ENCODE data around the gene TCF7. TPM values are rescaled to one million over a fixed set of nuclear protein-coding genes. Genes with fewer than 3 reads are reported as not detected.

The TCF7 gene
- total and polyA plus RNA-seq, 4 donors = 1.3 to 2.7 (median 2.2) TPM

DNA sequence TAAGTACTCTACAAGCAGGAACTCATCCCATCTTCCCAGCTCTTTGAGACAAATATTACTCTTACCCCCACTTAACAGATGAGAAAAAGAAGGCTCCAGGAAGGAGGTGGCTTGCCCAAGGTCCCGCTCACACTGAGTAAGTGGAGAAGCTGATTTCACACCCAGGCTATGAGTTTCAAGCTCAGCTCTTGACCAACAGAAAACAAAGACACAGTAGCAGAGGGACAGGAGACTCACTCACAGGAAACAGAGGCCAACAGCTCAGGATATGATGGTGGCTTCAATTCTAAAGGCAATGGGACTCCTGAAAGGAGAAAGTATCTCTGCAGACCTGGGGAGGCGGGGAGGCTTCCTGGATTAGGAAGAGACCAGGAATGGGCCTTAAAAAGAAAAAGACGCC lies 6.7 kb upstream of the TCF7 start:
- no peaks in the 10 kb centered on the region for H3K36me3 ChIP-seq (ENCODE audit: control insufficient read depth in 4 of 4, insufficient read depth in 3 of 4, low read depth in 1 of 4, low read length in 3 of 4)
- no peak overlapping the region for H3K4me3 ChIP-seq (ENCODE audit: low read depth in 1 of 3, low read length in 3 of 3)
- no peak overlapping the region for H3K9ac ChIP-seq (ENCODE audit: low read depth in 1 of 2, low read length in 2 of 2)
- no peak for TF ChIP-seq RXRA (IDR thresholded peaks at IDR 0.05)
- no peak for TF ChIP-seq FOXA1 (IDR thresholded peaks at IDR 0.05)
- no peak for TF ChIP-seq HNF4G (IDR thresholded peaks at IDR 0.05)
- TF ChIP-seq, protein P1, sequence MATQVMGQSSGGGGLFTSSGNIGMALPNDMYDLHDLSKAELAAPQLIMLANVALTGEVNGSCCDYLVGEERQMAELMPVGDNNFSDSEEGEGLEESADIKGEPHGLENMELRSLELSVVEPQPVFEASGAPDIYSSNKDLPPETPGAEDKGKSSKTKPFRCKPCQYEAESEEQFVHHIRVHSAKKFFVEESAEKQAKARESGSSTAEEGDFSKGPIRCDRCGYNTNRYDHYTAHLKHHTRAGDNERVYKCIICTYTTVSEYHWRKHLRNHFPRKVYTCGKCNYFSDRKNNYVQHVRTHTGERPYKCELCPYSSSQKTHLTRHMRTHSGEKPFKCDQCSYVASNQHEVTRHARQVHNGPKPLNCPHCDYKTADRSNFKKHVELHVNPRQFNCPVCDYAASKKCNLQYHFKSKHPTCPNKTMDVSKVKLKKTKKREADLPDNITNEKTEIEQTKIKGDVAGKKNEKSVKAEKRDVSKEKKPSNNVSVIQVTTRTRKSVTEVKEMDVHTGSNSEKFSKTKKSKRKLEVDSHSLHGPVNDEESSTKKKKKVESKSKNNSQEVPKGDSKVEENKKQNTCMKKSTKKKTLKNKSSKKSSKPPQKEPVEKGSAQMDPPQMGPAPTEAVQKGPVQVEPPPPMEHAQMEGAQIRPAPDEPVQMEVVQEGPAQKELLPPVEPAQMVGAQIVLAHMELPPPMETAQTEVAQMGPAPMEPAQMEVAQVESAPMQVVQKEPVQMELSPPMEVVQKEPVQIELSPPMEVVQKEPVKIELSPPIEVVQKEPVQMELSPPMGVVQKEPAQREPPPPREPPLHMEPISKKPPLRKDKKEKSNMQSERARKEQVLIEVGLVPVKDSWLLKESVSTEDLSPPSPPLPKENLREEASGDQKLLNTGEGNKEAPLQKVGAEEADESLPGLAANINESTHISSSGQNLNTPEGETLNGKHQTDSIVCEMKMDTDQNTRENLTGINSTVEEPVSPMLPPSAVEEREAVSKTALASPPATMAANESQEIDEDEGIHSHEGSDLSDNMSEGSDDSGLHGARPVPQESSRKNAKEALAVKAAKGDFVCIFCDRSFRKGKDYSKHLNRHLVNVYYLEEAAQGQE (IDR thresholded peaks at IDR 0.05) = no peak
- no peaks in the 10 kb centered on the region for H3K27me3 ChIP-seq (ENCODE audit: control insufficient read depth in 4 of 4, insufficient read depth in 4 of 4, low read length in 3 of 4)
- DNase-seq (ENCODE audit: low spot score) = no peak
- no peaks in the 10 kb centered on the region for H3K4me1 ChIP-seq (ENCODE audit: control insufficient read depth in 4 of 4, insufficient read depth in 4 of 4, low read length in 3 of 4)
- no peak overlapping the region for H3K27ac ChIP-seq (ENCODE audit: low read depth in 1 of 2, low read length in 2 of 2)
- 97% methylated on average over 3 of the region's 3 CpGs for whole genome bisulfite sequencing
- H3K9me3 ChIP-seq (ENCODE audit: control insufficient read depth in 4 of 4, low read length in 3 of 4) = no peaks in the 10 kb centered on the region

DNA sequence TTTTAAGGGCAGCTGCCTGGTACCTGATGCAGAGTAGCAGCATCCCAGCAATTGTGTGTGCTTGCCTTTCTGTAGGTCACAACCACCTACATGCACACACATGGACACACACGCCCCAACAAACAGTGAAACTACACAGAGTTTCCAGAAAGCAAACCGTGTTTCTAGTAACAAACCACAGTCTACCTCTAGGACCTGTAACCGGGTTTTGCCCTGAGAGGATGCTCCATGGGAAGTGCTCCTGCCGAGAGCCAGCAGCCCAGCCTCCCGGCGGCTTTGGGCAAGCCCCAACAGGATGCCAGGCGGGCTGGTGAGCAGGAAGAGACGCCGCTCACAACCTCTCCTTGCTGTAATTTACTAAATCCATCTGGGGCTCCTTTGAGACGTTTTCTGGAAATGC lies 4.1 kb upstream of the TCF7 start:
- Histone ChIP-seq H3K9me3 (ENCODE audit: control insufficient read depth in 4 of 4, low read length in 3 of 4) (no peaks in the 10 kb centered on the region), H3K27me3 (ENCODE audit: control insufficient read depth in 4 of 4, insufficient read depth in 4 of 4, low read length in 3 of 4) (no peaks in the 10 kb centered on the region), H3K9ac (ENCODE audit: low read depth in 1 of 2, low read length in 2 of 2) (no peak overlapping the region), H3K27ac (ENCODE audit: low read depth in 1 of 2, low read length in 2 of 2) (no peak overlapping the region), H3K36me3 (ENCODE audit: control insufficient read depth in 4 of 4, insufficient read depth in 3 of 4, low read depth in 1 of 4, low read length in 3 of 4) (no peaks in the 10 kb centered on the region), H3K4me3 (ENCODE audit: low read depth in 1 of 3, low read length in 3 of 3) (no peak overlapping the region), H3K4me1 (ENCODE audit: control insufficient read depth in 4 of 4, insufficient read depth in 4 of 4, low read length in 3 of 4) (peaks cover 2 to 11% (median 8%) of the 10 kb centered on the region in 4 donors)
- no peak for DNase-seq (ENCODE audit: low spot score)
- 85% methylated on average over 10 of the region's 10 CpGs for WGBS
- TF ChIP-seq NR2F2 (IDR thresholded peaks at IDR 0.05) (no peak), SP1 (IDR thresholded peaks at IDR 0.05) (no peak), HNF4G (IDR thresholded peaks at IDR 0.05) (no peak), GABPA (IDR thresholded peaks at IDR 0.05 in 1 of 2, conservative IDR thresholded peaks at IDR 0.05 in 1 of 2) (no peak), FOXA2 (IDR thresholded peaks at IDR 0.05) (no peak), FOXA1 (IDR thresholded peaks at IDR 0.05) (no peak)
- TF ChIP-seq, protein P1 (IDR thresholded peaks at IDR 0.05) = no peak
- TF ChIP-seq, protein P2, sequence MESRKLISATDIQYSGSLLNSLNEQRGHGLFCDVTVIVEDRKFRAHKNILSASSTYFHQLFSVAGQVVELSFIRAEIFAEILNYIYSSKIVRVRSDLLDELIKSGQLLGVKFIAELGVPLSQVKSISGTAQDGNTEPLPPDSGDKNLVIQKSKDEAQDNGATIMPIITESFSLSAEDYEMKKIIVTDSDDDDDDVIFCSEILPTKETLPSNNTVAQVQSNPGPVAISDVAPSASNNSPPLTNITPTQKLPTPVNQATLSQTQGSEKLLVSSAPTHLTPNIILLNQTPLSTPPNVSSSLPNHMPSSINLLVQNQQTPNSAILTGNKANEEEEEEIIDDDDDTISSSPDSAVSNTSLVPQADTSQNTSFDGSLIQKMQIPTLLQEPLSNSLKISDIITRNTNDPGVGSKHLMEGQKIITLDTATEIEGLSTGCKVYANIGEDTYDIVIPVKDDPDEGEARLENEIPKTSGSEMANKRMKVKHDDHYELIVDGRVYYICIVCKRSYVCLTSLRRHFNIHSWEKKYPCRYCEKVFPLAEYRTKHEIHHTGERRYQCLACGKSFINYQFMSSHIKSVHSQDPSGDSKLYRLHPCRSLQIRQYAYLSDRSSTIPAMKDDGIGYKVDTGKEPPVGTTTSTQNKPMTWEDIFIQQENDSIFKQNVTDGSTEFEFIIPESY (IDR thresholded peaks at IDR 0.05) = no peak

Measured in liver (tissue), 9 donors.